Measurements from ENCODE around the gene ANXA8.
"Not testable (repeated sequence)": the region's sequence is repeated elsewhere in the genome, so short reads cannot be mapped to it uniquely, and the experiment has no call there.

- TF ChIP-seq CTCF (IDR thresholded peaks at IDR 0.05; ENCODE audit: extremely low read depth in 1 of 2, insufficient read depth in 1 of 2, low read depth in 1 of 2, low read length in 2 of 2); EZH2 (IDR thresholded peaks at IDR 0.05; ENCODE audit: borderline replicate concordance, low read depth, low read length, severe bottlenecking); POLR2A (IDR thresholded peaks at IDR 0.05; ENCODE audit: low read depth, low read length); POLR2AphosphoS5 (IDR thresholded peaks at IDR 0.05; ENCODE audit: insufficient read depth, low read depth, low read length); JUN (IDR thresholded peaks at IDR 0.05; ENCODE audit: borderline replicate concordance, insufficient read depth, insufficient read length, low read depth); MAX (IDR thresholded peaks at IDR 0.05; ENCODE audit: insufficient read depth, insufficient read length); MYC (IDR thresholded peaks at IDR 0.05; ENCODE audit: low read depth, low read length); GATA2 (IDR thresholded peaks at IDR 0.05; ENCODE audit: insufficient read depth, insufficient read length, low read depth, low read length): not testable (repeated sequence)
Observed at GRCh38 chr10:47481768-47482181, 2.1 kb downstream of the ANXA8 start.

All from endothelial cell of umbilical vein (primary cell).